ENCODE results near the gene NECTIN2. TPM values are rescaled to one million over a fixed set of nuclear protein-coding genes. Genes with fewer than 3 reads are reported as not detected.

The NECTIN2 gene
- total RNA-seq, 1 experiment from 2014 or later, result 96.3 TPM

DNA sequence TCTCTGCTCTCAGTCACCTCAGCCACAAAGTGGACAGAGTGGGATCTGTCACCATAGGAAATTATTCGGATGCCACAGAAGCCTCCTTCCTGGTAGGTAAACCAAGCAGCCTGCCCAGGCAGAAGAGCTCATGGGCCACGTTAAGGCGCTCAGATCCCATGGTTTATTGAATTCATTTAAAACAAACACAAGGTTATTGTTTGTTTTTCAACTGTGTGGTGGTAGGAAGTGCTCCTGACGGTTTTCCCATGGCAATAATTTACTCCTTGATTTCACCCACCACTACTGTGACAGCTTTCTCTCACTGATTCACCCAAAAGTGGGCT, 22.8 kb upstream of the NECTIN2 start:
- Histone ChIP-seq H3K4me1 (ENCODE audit: control insufficient read depth in 1 of 2, insufficient read depth in 2 of 2, low read length in 2 of 2) (peaks cover 0 to 3% of the 10 kb centered on the region in 2 experiments; a peak in 1 of 4 replicates), H3K9me3 (ENCODE audit: control insufficient read depth in 1 of 2, insufficient read depth in 1 of 2, low read depth in 1 of 2, low read length in 2 of 2) (no peaks in the 10 kb centered on the region), H2AFZ (ENCODE audit: low read depth, low read length, poor library complexity, severe bottlenecking) (no peak overlapping the region), H3K36me3 (ENCODE audit: control insufficient read depth in 1 of 2, insufficient read depth in 2 of 2, low read length in 2 of 2) (no peaks in the 10 kb centered on the region; a peak in 1 of 4 replicates), H3K4me2 (ENCODE audit: low read length) (no peak overlapping the region), H3K9ac (ENCODE audit: low read length) (no peak overlapping the region), H3K27ac (ENCODE audit: low read depth, low read length) (no peak overlapping the region), H4K20me1 (ENCODE audit: insufficient read depth) (no peaks in the 10 kb centered on the region), H3K9me2 (ENCODE audit: insufficient read depth) (no peaks in the 10 kb centered on the region), H3K27me3 (ENCODE audit: insufficient read depth, low read length) (no peaks in the 10 kb centered on the region), H3K4me3 (replicated peaks in 1 of 2; ENCODE audit: low read depth in 1 of 2, low read length in 2 of 2) (no peak overlapping the region), H3K79me2 (ENCODE audit: insufficient read depth, low read length) (no peaks in the 10 kb centered on the region)
- ChIA-PET RAD21 (ENCODE audit: low non-redundant PET in 1 of 2, low total read pairs in 2 of 2, uncharacterized antibody in 2 of 2, unreplicated experiment in 2 of 2) (interaction anchor here in 1 of 2 experiments (0.6 kb wide), 1 partner anchor 100 kb away, joined by 3 read pairs; no protein-coding TSS in a partner anchor), POLR2A (no interaction called here), CTCF (no interaction called here)
- intact Hi-C loops (cut with micrococcal nuclease), result no loop called here
- ATAC-seq (no peak), DNase-seq (ENCODE audit: low read depth, low spot score) (no peak)
- TF ChIP-seq YY1 (IDR thresholded peaks at IDR 0.05; ENCODE audit: extremely low read depth, insufficient replicate concordance, low read depth, low read length) (no peak), EGR1 (IDR thresholded peaks at IDR 0.05; ENCODE audit: low read depth) (no peak), ZNF274 (IDR thresholded peaks at IDR 0.05; ENCODE audit: low read depth, low read length) (no peak), ELF1 (IDR thresholded peaks at IDR 0.05; ENCODE audit: borderline replicate concordance, low read depth) (no peak), JUND (IDR thresholded peaks at IDR 0.05) (no peak), RAD21 (IDR thresholded peaks at IDR 0.05; ENCODE audit: low read depth) (no peak), POLR2A (IDR thresholded peaks at IDR 0.05; ENCODE audit: borderline replicate concordance, extremely low read depth, insufficient read depth, insufficient read length) (no peak), TCF7L2 (IDR thresholded peaks at IDR 0.05; ENCODE audit: borderline replicate concordance, extremely low read depth, insufficient read depth, insufficient read length) (no peak), CEBPB (IDR thresholded peaks at IDR 0.05; ENCODE audit: low read depth) (no peak), FOSL1 (IDR thresholded peaks at IDR 0.05; ENCODE audit: low read depth) (no peak), SP1 (IDR thresholded peaks at IDR 0.05; ENCODE audit: low read depth) (no peak), ZFX (IDR thresholded peaks at IDR 0.05) (no peak), SRF (IDR thresholded peaks at IDR 0.05; ENCODE audit: low read depth) (no peak), CBX3 (IDR thresholded peaks at IDR 0.05; ENCODE audit: low read depth) (no peak), EZH2phosphoT487 (IDR thresholded peaks at IDR 0.05; ENCODE audit: borderline replicate concordance) (no peak)
- TF ChIP-seq, protein P1, sequence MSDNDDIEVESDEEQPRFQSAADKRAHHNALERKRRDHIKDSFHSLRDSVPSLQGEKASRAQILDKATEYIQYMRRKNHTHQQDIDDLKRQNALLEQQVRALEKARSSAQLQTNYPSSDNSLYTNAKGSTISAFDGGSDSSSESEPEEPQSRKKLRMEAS (IDR thresholded peaks at IDR 0.05), result no peak
- TF ChIP-seq, protein P2, sequence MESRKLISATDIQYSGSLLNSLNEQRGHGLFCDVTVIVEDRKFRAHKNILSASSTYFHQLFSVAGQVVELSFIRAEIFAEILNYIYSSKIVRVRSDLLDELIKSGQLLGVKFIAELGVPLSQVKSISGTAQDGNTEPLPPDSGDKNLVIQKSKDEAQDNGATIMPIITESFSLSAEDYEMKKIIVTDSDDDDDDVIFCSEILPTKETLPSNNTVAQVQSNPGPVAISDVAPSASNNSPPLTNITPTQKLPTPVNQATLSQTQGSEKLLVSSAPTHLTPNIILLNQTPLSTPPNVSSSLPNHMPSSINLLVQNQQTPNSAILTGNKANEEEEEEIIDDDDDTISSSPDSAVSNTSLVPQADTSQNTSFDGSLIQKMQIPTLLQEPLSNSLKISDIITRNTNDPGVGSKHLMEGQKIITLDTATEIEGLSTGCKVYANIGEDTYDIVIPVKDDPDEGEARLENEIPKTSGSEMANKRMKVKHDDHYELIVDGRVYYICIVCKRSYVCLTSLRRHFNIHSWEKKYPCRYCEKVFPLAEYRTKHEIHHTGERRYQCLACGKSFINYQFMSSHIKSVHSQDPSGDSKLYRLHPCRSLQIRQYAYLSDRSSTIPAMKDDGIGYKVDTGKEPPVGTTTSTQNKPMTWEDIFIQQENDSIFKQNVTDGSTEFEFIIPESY (IDR thresholded peaks at IDR 0.05; ENCODE audit: extremely low read depth, insufficient replicate concordance, low read length), result no peak
- TF ChIP-seq, protein P3, sequence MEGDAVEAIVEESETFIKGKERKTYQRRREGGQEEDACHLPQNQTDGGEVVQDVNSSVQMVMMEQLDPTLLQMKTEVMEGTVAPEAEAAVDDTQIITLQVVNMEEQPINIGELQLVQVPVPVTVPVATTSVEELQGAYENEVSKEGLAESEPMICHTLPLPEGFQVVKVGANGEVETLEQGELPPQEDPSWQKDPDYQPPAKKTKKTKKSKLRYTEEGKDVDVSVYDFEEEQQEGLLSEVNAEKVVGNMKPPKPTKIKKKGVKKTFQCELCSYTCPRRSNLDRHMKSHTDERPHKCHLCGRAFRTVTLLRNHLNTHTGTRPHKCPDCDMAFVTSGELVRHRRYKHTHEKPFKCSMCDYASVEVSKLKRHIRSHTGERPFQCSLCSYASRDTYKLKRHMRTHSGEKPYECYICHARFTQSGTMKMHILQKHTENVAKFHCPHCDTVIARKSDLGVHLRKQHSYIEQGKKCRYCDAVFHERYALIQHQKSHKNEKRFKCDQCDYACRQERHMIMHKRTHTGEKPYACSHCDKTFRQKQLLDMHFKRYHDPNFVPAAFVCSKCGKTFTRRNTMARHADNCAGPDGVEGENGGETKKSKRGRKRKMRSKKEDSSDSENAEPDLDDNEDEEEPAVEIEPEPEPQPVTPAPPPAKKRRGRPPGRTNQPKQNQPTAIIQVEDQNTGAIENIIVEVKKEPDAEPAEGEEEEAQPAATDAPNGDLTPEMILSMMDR (IDR thresholded peaks at IDR 0.05 in 2 of 3, conservative IDR thresholded peaks at IDR 0.05 in 1 of 3; ENCODE audit: borderline replicate concordance in 1 of 3, insufficient read depth in 1 of 3, low read depth in 2 of 3, low read length in 2 of 3), result no peak
- TF ChIP-seq, protein P4, sequence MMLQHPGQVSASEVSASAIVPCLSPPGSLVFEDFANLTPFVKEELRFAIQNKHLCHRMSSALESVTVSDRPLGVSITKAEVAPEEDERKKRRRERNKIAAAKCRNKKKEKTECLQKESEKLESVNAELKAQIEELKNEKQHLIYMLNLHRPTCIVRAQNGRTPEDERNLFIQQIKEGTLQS (IDR thresholded peaks at IDR 0.05), result no peak
- TF ChIP-seq, protein P5, sequence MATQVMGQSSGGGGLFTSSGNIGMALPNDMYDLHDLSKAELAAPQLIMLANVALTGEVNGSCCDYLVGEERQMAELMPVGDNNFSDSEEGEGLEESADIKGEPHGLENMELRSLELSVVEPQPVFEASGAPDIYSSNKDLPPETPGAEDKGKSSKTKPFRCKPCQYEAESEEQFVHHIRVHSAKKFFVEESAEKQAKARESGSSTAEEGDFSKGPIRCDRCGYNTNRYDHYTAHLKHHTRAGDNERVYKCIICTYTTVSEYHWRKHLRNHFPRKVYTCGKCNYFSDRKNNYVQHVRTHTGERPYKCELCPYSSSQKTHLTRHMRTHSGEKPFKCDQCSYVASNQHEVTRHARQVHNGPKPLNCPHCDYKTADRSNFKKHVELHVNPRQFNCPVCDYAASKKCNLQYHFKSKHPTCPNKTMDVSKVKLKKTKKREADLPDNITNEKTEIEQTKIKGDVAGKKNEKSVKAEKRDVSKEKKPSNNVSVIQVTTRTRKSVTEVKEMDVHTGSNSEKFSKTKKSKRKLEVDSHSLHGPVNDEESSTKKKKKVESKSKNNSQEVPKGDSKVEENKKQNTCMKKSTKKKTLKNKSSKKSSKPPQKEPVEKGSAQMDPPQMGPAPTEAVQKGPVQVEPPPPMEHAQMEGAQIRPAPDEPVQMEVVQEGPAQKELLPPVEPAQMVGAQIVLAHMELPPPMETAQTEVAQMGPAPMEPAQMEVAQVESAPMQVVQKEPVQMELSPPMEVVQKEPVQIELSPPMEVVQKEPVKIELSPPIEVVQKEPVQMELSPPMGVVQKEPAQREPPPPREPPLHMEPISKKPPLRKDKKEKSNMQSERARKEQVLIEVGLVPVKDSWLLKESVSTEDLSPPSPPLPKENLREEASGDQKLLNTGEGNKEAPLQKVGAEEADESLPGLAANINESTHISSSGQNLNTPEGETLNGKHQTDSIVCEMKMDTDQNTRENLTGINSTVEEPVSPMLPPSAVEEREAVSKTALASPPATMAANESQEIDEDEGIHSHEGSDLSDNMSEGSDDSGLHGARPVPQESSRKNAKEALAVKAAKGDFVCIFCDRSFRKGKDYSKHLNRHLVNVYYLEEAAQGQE (IDR thresholded peaks at IDR 0.05; ENCODE audit: low read depth), result no peak
- no TSS peak for BruUV-seq (replicated peaks)
